H1 (cell line): ENCODE data around the gene INPP5A.

ENCODE experiments used
- ATF3 ChIP-seq: IDR thresholded peaks from 2 replicates; pipeline ENCODE4 v1.6.1; 2011; ENCODE audit warnings: low read depth, mild to moderate bottlenecking, low read length; ENCODE audit not compliant: insufficient read depth
- CEBPB ChIP-seq: IDR thresholded peaks from 2 replicates; pipeline ENCODE4 v1.6.1; 2012; ENCODE audit warnings: low read depth, low read length
- CTCF ChIP-seq, 3 experiments: IDR thresholded peaks; 1 replicate in 2 of 3; 2 replicates in 1 of 3; pipeline versions ENCODE4 v1.5.1 to v1.6.1; 2011; ENCODE audit warnings: low read length in 3 of 3, mild to moderate bottlenecking in 3 of 3, inconsistent platforms in 2 of 3, low read depth in 1 of 3, moderate library complexity in 1 of 3; ENCODE audit not compliant: insufficient read depth in 1 of 3; ENCODE audit errors: control extremely low read depth in 1 of 3
- EP300 ChIP-seq, 2 experiments: IDR thresholded peaks; 1 replicate in 1 of 2; 2 replicates in 1 of 2; pipeline ENCODE4 v1.6.1; 2011 to 2012; ENCODE audit warnings: low read depth in 2 of 2, low read length in 2 of 2, mild to moderate bottlenecking in 2 of 2, borderline replicate concordance in 1 of 2, inconsistent platforms in 1 of 2, moderate library complexity in 1 of 2
- GABPA ChIP-seq: IDR thresholded peaks from 2 replicates; pipeline ENCODE4 v1.6.1; 2011; ENCODE audit warnings: mild to moderate bottlenecking, low read length, moderate library complexity, borderline replicate concordance; ENCODE audit not compliant: insufficient read depth
- HDAC2 ChIP-seq, 2 experiments: fragments of 300-600 bp in 1 of 2; sonication (generic) in 1 of 2; IDR thresholded peaks; 2 replicates each; pipeline ENCODE4 v1.6.1; 2011 to 2012; ENCODE audit warnings: low read depth in 2 of 2, low read length in 2 of 2, mild to moderate bottlenecking in 2 of 2, moderate library complexity in 2 of 2, borderline replicate concordance in 1 of 2, inconsistent platforms in 1 of 2
- KDM1A ChIP-seq: fragments of 200-600, 300-600 bp; sonication (generic); IDR thresholded peaks from 2 replicates; pipeline ENCODE4 v1.7.1; 2016; ENCODE audit warnings: mild to moderate bottlenecking, low read length, borderline replicate concordance
- POLR2A ChIP-seq, 2 experiments: IDR thresholded peaks; 1 replicate in 1 of 2; 2 replicates in 1 of 2; pipeline ENCODE4 v1.6.1; 2011; ENCODE audit warnings: low read depth in 2 of 2, low read length in 2 of 2, mild to moderate bottlenecking in 2 of 2; ENCODE audit errors: control extremely low read depth in 1 of 2
- RAD21 ChIP-seq, 2 experiments: IDR thresholded peaks in 1 of 2; conservative IDR thresholded peaks in 1 of 2; 2 replicates each; pipeline ENCODE4 v1.6.1; 2011; ENCODE audit warnings: low read depth in 2 of 2, low read length in 2 of 2, improper control_type of control experiment in 1 of 2, inconsistent platforms in 1 of 2, mild to moderate bottlenecking in 1 of 2, moderate library complexity in 1 of 2
- RXRA ChIP-seq: IDR thresholded peaks from 2 replicates; pipeline ENCODE4 v1.6.1; 2011; ENCODE audit warnings: low read depth, mild to moderate bottlenecking, low read length, moderate library complexity; ENCODE audit not compliant: insufficient read depth
- TCF12 ChIP-seq: IDR thresholded peaks from 2 replicates; pipeline ENCODE4 v1.6.1; 2011; ENCODE audit warnings: low read depth, mild to moderate bottlenecking, low read length
- TEAD4 ChIP-seq: IDR thresholded peaks from 2 replicates; pipeline ENCODE4 v1.6.1; 2012; ENCODE audit warnings: low read depth, low read length, inconsistent platforms, mixed read lengths
- USF2 ChIP-seq: IDR thresholded peaks from 2 replicates; pipeline ENCODE4 v1.6.1; 2011; ENCODE audit warnings: low read length, improper control_type of control experiment

- no peak for TF ChIP-seq CTCF (IDR thresholded peaks at IDR 0.05; ENCODE audit: control extremely low read depth in 1 of 3, insufficient read depth in 1 of 3, low read depth in 1 of 3, low read length in 3 of 3)
- TF ChIP-seq ATF3: no peak
- no peak for TF ChIP-seq USF2
- no peak for TF ChIP-seq POLR2A (IDR thresholded peaks at IDR 0.05; ENCODE audit: control extremely low read depth in 1 of 2, low read depth in 2 of 2, low read length in 2 of 2)
- TF ChIP-seq EP300 (IDR thresholded peaks at IDR 0.05; ENCODE audit: borderline replicate concordance in 1 of 2, low read depth in 2 of 2, low read length in 2 of 2): no peak
- TF ChIP-seq KDM1A: no peak
- no peak for TF ChIP-seq GABPA
- no peak for TF ChIP-seq CEBPB
- no peak for TF ChIP-seq TCF12
- TF ChIP-seq RAD21 (IDR thresholded peaks at IDR 0.05 in 1 of 2, conservative IDR thresholded peaks at IDR 0.05 in 1 of 2; ENCODE audit: low read depth in 2 of 2, low read length in 2 of 2): no peak
- TF ChIP-seq HDAC2 (IDR thresholded peaks at IDR 0.05; ENCODE audit: borderline replicate concordance in 1 of 2, low read depth in 2 of 2, low read length in 2 of 2): no peak
- TF ChIP-seq RXRA: no peak
- TF ChIP-seq TEAD4: no peak
These were observed 252.1 kb downstream of the INPP5A start for GRCh38 chr10:132789659-132790148.
